Suprapubic skin (tissue), 3 donors: ENCODE data around the gene TUBGCP5.
"Not testable (repeated sequence)": the region's sequence is repeated elsewhere in the genome, so short reads cannot be mapped to it uniquely, and the experiment has no call there.

ENCODE experiments used
- CTCF ChIP-seq, 2 donors: fragments of 200-600 bp in 1 of 2; fragments of 450-650 bp in 1 of 2; sonication (generic) in 1 of 2; IDR thresholded peaks; one replicate each; pipeline ENCODE4 v1.5.1; 2016 to 2019; ENCODE audit warnings: antibody characterized with exemption in 2 of 2, mild to moderate bottlenecking in 1 of 2, moderate library complexity in 1 of 2
- POLR2A ChIP-seq, 2 donors: fragments of 450-650 bp; IDR thresholded peaks; one replicate each; pipeline ENCODE4 v1.6.1; 2017; ENCODE audit warnings: antibody characterized with exemption in 2 of 2, mild to moderate bottlenecking in 2 of 2, moderate library complexity in 2 of 2

- not testable (repeated sequence) for TF ChIP-seq CTCF, POLR2A (IDR thresholded peaks at IDR 0.05)
Observed at GRCh38 chr15:23081996-23082737, 42.8 kb upstream of the TUBGCP5 start.
